ENCODE measurements around the gene PRPF38A. TPM values are rescaled to one million over a fixed set of nuclear protein-coding genes. Genes with fewer than 3 reads are reported as not detected.

PRPF38A gene
- total RNA-seq, 1 donor from 2014 or later, result 38.2 TPM

Other genes starting within 250 kb of the PRPF38A start
- gene CC2D1B, start 38.4 kb upstream of the PRPF38A start, total RNA-seq, result 52.5 TPM
- 0.43 TPM for gene ORC1, start 179 bp upstream of the PRPF38A start, total RNA-seq
- 44.2 TPM for gene TUT4, start 148.5 kb downstream of the PRPF38A start, total RNA-seq
- 6.2 TPM for gene GPX7, start 197.8 kb downstream of the PRPF38A start, total RNA-seq
- gene SHISAL2A, start 228.6 kb downstream of the PRPF38A start, total RNA-seq, result 0.81 TPM

Measured in upper lobe of right lung (tissue), 1 donor.